GM19351 (cell line): ENCODE data around the gene CAMK2N2.
"Not testable (repeated sequence)": the region's sequence is repeated elsewhere in the genome, so short reads cannot be mapped to it uniquely, and the experiment has no call there.

ENCODE experiments used
- ATAC-seq: cut with Tn5 transposase; IDR thresholded peaks from one replicate; pipeline ENCODE4 v1.9.1; 2021; ENCODE audit warnings: mild to moderate bottlenecking, moderate library complexity; ENCODE audit not compliant: unreplicated experiment

Gene CAMK2N2

DNA sequence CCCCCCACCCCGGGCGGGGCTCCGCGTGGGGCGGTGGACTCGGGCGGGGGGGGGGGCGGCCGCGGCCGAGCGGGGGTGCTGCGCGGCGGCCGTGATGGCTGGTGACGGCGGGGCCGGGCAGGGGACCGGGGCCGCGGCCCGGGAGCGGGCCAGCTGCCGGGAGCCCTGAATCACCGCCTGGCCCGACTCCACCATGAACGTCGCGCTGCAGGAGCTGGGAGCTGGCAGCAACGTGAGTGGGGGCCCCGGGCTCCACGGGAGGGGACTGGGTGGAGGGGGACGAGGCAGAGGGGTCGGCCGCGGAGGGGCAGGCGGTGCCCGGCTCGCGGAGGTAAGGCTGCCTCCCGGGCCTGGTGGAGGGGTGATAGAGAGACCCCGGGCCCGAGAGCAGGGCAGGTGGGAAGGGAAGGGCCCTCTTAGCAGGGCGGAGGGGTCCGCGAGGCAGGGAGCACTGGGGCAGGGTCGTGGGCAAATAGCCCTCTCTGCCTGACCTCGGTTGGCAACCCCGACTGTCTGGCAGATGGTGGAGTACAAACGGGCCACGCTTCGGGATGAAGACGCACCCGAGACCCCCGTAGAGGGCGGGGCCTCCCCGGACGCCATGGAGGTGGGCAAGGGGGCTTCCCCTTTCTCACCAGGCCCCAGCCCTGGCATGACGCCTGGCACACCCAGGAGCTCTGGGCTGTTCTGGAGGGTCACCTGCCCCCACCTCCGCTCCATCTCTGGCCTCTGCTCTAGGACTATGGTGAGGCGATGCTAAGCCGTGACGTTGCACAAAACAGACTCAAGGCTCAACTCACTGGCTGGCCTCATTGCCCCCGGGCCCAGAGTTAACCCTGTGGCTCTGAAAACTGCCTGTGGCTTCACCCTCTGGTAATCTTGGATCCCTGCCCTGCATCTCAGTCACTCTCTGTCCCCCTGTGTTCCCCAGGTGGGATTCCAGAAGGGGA is 14.9 kb upstream of the CAMK2N2 start, which contains the start of gene ECE2:
Gene ECE2 (plus strand): TSS at position 62 of the 950 bp plus-strand sequence. CDS start 132 bp downstream, at position 194.
- ATAC-seq, result no peak

DNA sequence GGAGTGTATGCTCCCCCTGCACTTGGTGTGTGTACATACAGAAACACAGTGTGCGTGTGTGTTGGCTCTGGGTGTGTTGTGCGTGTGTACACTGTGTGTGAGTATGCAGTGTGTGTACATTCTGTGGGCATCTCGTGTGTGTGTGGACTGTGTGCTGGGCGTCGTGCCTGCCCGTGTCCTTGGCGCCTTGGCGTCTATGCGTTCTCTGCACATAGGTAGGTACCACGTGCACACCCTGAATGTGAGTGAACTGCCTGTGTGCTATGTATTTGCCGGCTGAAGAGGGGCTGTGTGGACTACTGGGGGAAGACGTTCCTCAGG is 14.0 kb upstream of the CAMK2N2 start:
- no peak for ATAC-seq

DNA sequence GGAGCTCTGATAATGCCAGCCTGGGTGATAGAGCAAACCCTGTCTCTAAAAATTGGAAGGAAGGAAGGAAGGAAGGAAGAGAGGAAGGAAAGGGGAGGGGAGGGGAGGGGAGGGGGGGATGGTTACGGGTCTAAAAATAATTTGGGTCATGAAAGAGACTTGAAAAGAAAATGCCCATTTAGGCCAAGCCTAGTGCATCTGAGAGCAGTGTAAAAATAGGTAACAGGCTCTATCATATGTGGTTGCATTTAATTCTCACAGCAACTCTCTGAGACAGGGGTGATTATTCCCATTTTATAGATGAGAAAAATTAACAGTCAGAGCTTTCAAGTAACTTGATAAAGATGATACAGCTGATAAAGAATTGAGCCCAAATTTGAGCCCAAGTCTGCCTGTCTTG is 10.9 kb upstream of the CAMK2N2 start:
- ATAC-seq, result no peak

DNA sequence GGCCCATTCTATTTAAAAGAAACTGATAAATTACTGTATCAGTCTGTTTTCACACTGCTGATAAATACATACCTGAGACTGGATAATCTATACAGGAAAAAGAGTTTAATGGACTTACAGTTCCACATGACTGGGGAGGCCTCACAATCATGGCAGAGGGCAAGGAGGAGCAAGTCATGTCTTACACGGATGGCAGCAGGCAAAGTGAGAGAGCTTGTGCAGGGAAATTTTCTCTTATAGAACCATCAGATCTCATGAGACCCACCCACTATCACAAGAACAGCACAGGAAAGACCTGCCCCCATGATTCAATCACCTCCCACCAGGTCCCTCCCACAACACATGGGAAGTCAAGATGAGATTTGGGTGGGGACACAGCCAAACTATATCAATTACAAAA is 5.9 kb upstream of the CAMK2N2 start:
- ATAC-seq, result not testable (repeated sequence)

DNA sequence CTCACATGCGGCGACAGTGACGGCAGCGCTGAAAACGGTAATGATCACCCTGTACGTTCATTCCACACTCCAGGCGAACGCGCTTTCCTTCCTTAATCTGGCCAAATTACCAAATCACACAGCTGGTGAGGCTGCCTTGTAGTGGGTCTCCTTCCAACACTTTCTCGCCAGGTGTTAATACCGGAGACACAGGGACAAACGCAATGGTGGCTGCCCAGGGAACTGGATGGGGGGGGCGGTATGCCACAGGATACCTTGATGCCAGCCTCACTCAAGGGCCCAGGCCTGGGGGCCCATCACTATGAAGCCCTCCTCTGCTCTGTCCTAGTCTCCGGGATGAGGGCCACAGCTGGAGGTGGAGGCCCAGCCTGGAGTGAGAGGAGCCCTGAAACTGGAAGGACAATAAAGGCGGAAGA is 1.4 kb upstream of the CAMK2N2 start:
- no peak for ATAC-seq

DNA sequence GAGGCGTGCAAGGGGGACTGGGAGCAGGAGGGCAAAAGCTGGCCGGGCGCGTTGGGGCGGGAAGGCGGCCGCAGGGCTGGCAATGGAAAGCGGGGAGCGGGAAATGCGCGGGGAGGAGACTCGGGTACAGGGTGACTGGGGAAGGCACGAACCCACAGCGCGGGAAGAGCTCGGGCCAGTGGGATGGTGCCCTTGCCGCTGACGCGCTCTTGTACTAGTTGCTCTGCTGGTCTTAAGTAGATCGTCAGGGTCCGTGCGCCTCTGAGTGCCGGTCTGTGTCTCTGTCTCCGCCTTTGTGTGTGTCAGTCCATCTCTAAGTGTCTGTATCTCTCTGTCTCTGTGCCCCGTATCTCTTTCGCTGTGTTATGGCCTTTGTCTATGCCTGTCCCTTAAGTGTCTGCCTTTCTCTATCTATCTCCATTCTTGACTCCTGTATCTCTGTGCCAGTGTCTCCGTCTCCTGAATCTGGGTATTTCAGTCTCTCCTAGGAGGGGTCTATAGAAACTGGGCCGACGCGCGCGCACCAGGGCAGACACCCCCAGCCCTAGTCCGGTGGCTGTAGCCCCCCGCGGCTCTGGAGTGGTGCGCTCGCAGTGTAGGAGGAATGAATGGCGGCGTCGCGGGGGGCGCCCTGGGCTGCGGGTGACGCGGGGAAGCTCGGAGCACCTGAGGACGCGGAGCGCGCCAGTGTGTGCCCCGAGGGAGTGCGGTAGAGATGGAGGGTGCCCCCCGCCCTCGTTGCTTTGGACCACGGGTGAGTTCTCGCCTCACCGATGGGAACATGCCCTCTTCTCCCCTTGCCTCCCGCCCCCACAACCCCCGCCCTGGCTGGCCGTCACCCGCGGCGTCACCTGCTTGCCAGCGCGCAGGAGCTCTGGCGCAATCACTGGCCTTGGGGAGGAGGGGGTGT is 756 bp upstream of the CAMK2N2 start:
- peak; percentile 25 for ATAC-seq

DNA sequence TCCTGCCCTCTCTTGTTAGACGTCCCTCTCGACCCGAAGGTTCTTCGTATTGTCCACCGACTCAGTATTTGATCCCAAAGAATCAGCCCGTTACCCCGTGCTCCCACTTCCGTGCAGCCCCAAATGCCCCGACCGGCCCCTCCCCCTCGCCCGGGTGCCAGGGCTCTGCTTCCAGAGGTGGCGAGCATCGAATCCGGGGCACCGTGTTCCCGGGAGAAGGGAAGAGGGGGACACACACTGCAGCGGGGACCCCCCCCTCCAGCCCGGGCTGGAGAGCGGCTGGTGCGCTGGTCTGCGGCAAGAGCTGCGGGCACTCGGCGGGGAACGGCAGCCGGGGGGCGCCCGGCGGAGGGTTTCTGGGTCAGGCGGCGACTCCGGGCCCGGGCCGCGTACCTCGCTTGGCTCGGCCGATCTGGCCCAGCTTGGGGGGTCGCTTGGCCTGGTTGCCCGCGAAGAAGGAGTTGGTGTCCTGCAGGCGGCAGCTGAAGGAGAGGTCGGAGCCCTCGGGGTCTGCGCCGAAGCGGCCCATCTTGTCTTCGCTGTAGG is 556 bp downstream of the CAMK2N2 start:
- no peak for ATAC-seq

DNA sequence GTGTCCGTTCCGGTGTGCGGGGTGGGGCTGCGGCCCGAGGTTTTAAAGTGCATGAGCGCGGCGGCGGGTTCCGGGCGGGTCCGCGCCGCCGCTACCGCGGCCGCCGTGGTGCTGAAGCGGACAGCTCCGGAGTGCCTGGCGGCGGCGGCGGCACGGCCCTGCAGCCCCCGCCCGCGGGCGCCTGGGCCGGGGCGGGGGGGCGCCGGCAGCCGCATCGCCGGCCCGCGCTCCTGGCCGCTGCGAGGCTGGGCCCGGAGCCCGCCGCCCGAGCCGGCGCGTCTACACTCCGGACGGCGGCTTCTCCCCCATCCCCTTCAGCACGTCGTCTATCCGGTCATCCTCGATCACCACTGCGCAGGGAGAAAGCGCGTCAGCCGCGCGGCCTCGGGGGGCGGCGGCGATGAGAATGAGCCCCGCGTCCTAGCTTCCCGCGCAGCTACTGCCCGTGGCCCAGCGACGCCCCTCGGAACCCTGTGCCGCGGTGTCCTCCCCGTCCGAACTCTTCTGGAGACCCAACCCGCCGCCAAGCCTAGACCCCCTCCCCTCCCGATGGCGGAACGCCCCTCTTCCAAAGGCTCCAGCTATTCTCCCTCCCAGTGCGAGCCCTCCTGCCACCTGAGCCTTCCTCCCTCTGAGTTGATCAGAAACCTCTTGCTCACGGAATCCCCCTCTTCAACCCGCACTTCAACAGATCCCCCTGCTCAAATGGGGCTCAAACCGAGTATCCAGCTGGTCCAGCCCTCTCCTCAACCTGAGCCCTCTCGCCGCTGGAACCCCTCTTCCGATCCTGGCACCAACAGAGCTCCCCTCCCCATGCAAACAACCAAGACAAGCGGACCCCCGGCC is 1.3 kb downstream of the CAMK2N2 start:
- no peak for ATAC-seq

DNA sequence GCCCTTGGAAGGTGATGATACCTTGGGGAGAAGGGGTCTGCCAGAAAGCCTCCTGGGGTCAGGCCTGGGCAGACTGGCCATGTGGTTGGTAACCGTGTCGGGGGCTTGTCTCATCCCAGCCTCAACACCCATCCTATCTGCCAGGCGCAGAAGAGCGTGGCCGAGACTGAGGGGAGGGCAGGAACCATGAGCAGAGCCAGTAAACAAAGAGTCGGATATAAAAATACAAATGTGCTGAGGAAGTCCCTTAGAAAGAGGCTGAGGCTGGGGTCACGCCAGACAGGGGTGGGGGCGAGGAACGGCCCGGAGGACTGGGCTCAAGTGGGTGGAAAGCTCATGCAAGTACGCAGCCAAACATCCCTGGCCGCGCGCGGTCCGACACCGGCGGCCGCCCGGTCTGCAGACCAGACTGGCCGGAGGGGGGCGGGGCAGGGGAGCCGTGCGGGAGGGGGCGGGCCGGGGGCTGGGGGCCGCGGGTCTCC is 1.9 kb downstream of the CAMK2N2 start:
- no peak for ATAC-seq

DNA sequence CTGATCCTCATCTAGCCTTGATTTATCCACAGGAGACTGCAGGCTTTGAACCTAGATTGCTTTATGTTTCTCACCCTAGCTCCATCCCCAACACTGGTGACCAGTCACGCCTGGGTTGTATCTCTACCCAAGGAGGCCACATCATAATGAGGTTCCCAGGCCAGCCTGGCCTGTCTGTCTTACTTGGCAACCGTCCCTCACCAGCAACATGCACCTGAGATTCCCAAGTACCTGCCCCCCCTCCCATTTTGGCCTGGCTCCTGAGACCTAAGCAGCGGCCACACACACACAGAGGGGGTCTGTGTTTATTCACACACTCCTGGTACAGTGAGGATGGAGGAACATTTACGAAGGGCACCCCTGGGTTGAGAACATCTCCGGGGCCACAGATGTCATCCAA is 2.4 kb downstream of the CAMK2N2 start:
- ATAC-seq, result no peak

DNA sequence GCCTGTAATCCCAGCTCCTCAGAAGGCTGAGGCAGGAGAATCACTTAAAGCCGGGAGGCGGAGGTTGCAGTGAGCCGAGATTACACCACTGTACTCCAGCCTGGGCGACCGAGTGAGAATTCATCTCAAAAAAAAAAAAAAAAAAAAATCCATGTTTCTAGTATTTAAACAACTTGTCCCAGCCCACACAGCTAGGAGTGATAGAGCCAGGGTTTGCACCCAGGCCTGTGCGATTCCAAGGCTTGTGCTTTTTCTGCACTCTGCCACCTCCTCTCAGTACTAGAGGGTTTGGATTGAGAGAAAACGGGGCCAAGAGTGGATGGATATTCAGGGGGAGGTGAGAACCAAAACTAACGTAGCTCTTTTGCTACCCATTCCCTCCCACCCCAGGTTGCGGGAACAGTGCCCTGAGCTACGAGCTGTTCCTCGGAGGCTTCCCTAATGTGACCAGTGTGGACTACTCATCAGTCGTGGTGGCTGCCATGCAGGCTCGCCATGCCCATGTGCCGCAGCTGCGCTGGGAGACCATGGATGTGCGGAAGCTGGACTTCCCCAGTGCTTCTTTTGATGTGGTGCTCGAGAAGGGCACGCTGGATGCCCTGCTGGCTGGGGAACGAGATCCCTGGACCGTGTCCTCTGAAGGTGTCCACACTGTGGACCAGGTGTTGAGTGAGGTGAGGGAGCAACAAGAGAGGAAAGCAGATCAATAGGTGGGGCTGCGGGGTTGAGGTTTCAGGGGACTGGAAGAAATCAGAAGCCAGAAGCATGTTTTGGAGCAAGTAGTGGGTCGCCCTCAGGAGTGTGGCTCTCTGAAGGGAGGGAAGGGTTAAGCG is 4.1 kb downstream of the CAMK2N2 start:
- ATAC-seq, result no peak

DNA sequence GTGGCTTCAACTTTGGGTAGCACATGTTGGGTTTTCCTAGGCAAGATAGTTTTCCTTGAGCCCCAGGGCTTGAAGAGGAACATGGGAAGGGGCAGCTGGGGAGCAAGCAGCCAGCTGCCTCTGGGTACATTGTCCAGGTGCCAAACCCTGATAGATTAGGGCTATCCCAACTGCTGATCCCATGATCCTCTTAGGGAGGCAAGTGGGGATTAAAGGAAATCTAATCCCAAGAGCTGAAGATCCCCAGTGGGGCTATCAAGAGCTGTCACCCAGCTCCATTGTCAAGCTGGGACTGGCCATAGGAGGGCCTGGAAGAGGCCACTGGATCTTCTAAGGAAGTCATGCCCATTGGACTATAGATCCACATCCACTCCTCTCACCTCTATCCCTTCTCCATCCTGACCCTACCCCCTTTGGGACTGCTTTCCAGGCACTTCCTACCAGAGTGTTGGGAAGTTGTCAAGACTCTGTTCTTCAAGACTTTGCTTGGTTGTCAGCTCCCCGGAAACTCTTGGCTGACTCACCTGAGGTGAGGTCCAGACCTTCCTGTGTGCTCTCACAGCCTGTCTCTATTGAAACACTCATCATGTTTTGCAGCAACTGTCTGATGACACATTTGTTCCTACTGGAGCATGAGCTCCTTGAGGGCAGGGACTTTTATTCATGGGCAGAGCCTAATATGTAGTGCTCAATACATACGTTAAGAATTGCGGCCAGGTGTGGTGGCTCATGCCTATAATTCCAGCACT is 5.9 kb downstream of the CAMK2N2 start:
- no peak for ATAC-seq

DNA sequence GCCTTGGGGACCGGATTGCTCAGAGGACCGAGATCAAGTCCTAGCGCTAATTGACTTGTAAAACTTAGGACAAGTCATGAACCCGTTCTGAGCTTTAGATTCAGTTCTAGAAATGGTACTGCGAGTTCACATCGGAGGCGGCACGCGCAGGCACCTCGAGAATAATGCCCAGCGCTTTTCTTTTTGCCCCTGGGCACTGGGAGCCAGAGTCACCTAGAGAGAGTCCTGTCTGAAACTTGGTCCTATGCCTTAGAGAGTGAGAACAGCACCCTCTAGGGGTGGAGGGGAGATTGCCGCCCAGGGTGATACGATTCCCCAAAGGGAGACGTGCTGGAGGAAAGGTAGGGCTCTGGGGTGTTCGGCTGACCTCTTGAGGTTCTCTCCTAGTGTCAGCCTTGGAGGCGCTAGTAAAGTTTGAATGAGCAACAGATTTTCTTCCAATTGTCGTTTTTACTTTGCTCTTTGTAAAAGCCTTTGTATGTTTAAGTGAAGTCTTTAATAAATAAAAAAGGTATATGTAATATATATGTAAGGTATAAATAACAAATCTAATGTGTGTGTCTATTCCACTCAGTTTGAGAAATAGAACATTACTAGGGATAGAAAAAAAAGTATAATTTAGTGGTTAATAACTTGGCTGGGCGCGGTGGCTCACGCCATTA is 11.1 kb downstream of the CAMK2N2 start:
- ATAC-seq, result peak; percentile 63

DNA sequence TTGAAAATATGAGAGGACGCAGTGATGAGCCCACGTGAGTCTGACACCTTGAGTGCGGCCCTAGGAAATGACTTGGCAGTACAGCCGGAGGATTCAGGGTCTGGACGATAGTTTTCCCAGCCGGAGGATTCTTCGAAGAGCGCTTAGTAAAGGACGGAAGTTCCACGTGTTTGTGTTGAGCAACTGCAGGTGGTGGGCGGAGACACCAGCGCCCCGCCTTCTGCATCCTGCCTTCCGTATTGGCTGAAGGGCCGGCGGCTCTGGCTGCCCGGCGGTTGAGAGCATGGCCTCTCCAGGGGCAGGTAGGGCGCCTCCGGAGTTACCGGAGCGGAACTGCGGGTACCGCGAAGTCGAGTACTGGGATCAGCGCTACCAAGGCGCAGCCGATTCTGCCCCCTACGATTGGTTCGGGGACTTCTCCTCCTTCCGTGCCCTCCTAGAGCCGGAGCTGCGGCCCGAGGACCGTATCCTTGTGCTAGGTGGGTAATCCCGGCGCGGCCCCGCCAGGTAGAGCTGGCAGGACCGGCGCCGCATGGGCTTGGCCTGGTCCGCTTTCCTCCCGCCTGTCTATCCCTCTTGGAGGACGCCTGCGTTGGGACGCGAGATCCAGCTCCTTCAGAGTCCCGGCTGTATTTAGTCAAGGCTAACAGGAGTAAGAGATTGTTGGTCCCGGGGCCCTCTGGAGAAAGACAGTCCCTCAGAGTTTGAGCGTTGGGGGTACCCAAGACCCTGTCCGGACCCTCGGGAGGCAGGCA is 11.8 kb downstream of the CAMK2N2 start, which contains the start of gene EEF1AKMT4:
Gene EEF1AKMT4 (plus strand): TSS at position 261 of the 755 bp plus-strand sequence. CDS start 23 bp downstream, at position 284.
- peak; percentile 85 for ATAC-seq

DNA sequence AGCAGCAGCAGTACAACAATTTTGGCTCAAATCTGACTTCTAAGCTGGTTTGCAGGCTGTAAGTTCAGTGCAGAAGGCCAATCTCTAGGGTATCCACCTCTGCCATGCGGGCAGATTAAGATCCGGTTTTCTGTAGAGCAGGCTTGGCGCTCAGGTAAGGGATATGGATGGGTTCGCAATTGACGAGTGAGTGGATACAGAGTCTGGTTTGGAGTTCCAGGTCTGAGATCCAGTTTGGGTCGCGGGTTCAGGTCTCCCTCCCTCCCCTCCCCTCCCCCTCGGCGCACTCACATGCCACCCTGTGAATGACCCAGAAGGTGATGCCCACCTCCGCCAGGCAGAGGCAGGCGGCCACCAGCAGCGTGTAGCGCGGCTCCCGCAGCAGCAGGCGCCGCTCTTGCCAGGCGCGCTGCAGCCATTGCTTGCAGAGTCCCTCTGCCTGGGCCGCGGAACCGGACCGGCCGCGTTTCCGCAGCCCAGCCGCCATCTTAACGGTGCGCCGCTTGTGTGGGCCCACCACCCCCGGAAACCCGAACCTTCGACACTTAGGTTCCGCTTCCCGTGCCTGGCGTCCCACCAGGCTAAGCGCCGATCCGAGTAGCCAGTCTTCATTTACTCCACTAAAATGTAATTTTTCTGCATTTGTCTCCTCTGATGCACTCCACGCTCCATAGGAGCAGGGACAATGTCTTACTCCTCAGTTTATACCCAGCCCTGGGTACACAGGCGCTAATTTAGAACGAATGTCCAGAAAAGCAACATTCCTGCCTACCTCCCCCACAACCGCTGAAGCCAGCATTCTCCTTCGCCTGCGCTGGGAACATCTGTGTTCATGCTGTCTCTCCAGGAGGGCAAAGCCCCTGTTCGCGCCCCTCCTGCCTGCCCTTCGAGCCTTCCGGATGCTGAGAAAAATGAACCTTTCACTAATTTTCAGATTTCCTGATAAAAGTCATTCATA is 12.6 kb downstream of the CAMK2N2 start, which contains the start of gene ALG3:
Gene ALG3 (minus strand): TSS at position 509 of the 958 bp plus-strand sequence. CDS start 22 bp downstream, at position 487.
- ATAC-seq, result peak; percentile 41

DNA sequence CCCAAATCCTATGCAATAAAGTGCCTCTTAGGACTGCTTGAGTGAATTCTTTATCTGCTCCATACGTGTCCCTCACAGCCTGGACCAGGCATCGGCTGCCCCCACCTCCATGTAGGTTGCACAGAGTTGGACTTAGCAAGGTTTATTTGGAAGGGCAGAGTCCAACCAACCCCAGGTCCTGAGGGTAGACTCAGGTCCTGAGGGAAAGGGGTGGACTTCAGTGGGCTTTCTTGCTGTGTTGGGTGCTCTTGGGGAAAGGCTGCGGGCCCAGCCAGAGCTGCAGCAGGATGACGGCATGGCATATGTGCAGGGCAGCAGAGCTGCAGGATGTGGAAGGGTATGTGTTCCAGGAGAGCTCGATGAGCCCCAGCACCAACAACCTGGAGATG is 19.1 kb downstream of the CAMK2N2 start:
- no peak for ATAC-seq
